Heart left ventricle (tissue), 16 donors: ENCODE measurements around the gene KIF5C. TPM values are rescaled to one million over a fixed set of nuclear protein-coding genes. Genes with fewer than 3 reads are reported as not detected.

Source experiments
- ATAC-seq, 4 donors: fragments of 200-7000 bp; cut with Tn5 transposase; one replicate each; pipeline ENCODE4 v1.9.1; 2020 to 2022; ENCODE audit warnings: moderate library complexity in 4 of 4, mild to moderate bottlenecking in 3 of 4, moderate number of reproducible peaks in 1 of 4
- DNase-seq, 5 donors: peaks; one replicate each; pipeline ENCODE4 v3.0.0-alpha.2; 2020
- H3K27ac ChIP-seq, 12 donors: fragments of 200-600 bp; sonication (generic) in 4 of 12; one replicate each; pipeline versions ENCODE4 v1.5.0 to v1.8.0; 2016 to 2022; ENCODE audit warnings: mild to moderate bottlenecking in 2 of 12
- H3K27me3 ChIP-seq, 9 donors: fragments of 200-600 bp; sonication (generic) in 2 of 9; one replicate each; pipeline versions ENCODE4 v1.5.1 to v1.8.0; 2016 to 2022; ENCODE audit warnings: mild to moderate bottlenecking in 3 of 9
- H3K36me3 ChIP-seq, 9 donors: fragments of 200-600 bp; sonication (generic) in 2 of 9; one replicate each; pipeline versions ENCODE4 v1.5.0 to v1.8.0; 2018 to 2022; ENCODE audit warnings: mild to moderate bottlenecking in 2 of 9
- H3K4me1 ChIP-seq, 12 donors: fragments of 200-600 bp; sonication (generic) in 4 of 12; one replicate each; pipeline versions ENCODE4 v1.5.0 to v1.8.0; 2016 to 2022; ENCODE audit warnings: mild to moderate bottlenecking in 3 of 12
- H3K4me3 ChIP-seq, 12 donors: fragments of 200-600 bp; sonication (generic) in 4 of 12; one replicate each; pipeline versions ENCODE4 v1.5.0 to v1.8.0; 2017 to 2022; ENCODE audit warnings: mild to moderate bottlenecking in 9 of 12, moderate library complexity in 4 of 12
- H3K9me3 ChIP-seq, 12 donors: fragments of 200-600 bp; sonication (generic) in 4 of 12; one replicate each; pipeline versions ENCODE4 v1.5.0 to v1.8.0; 2016 to 2022; ENCODE audit warnings: mild to moderate bottlenecking in 1 of 12
- CTCF ChIP-seq, 12 donors: fragments of 200-600 bp; sonication (generic) in 4 of 12; IDR thresholded peaks; one replicate each; pipeline versions ENCODE4 v1.5.0 to v1.8.0; 2018 to 2022; ENCODE audit warnings: antibody characterized with exemption in 12 of 12, mild to moderate bottlenecking in 5 of 12
- POLR2A ChIP-seq, 2 donors: fragments of 450-650 bp; IDR thresholded peaks; one replicate each; pipeline ENCODE4 v1.6.1; 2017; ENCODE audit warnings: antibody characterized with exemption in 2 of 2, mild to moderate bottlenecking in 2 of 2, moderate library complexity in 2 of 2
- WGBS, 4 donors: extraction: QIAGEN DNeasy Blood & Tissue Kit in 2 of 4; methylation state at CpG; one replicate each; pipeline versions ENCODE4 v1.1.5 to v1.1.7; 2013 to 2018; 5-methylcytosine and 5-hydroxymethylcytosine counted together
- intact Hi-C, 10 donors: fragments of 100-400 bp; cut with DNase I; formaldehyde crosslinking; loops; one replicate each; pipeline versions ENCODE4 v1.11.1 to v1.14.2; 2022
- polyA plus RNA-seq, 2 donors: library from polyadenylated mRNA; stranded (reverse); fragments of 200-250 nt; gene quantifications; one replicate each; pipeline ENCODE4 v1.2.3, GENCODE V29; 2013
- total RNA-seq, 9 donors: library from RNA; depleted of rRNA in 2 of 9; stranded (reverse); fragments of >200 nt in 2 of 9; fragmentation: NEBNext Ultra II Directional in 3 of 9; extraction: Animal tissue kit (Norgen Biotek cat#: 25700) in 3 of 9; gene quantifications; one replicate each; pipeline versions ENCODE4 v1.1.0 to v1.2.4, GENCODE V29; 2016 to 2023
- donor health status: ischemic (EF 13 %, LVEDD 7.1; RV severe dilation, severe dysfunction).
- donor health status: healthy with polysubstance abuse.
- donor health status: DM: no; HTN: yes; CAD: no.
- donor health status: DM: no; HTN: no; CAD: no.
- donor health status: ischemic (EF 25% LVEDD 6.9; RV normal size, moderate dysfunction).
- donor health status: ischemic (EF 25% LVEDD 5.7; RV mildly dilated, moderate dysfunction).
- donor health status: healthy.
- donor health status: DM: yes; HTN: yes; CAD: no.
- donor health status: ischemic (EF 35%, LVEDD 5.7; RV mildly dilated, moderate dysfunction).
- donor health status: nonischemic (EF 11% LVEDD 7.7; RV severe dilation, severe dysfunction).
- donor health status: DM: yes; HTN: yes; CAD: no.
- donor health status: PGD.
- donor health status: ischemic (EF 29% LVEDD 5.4; RV normal size, mild dysfunction).
- donor health status: nonischemic (EF 23%, LVEDD 6.1; RV moderate dilation, normal function).

Gene KIF5C
- total and polyA plus RNA-seq, 11 donors = 0.22 to 1.4 (median 0.48) TPM

- WGBS, 4 donors = 62 to 77% (median 66%) methylated on average over 6 of the region's 6 CpGs
- DNase-seq (no peak), ATAC-seq (no peak)
- TF ChIP-seq CTCF (IDR thresholded peaks at IDR 0.05) (no peak), POLR2A (IDR thresholded peaks at IDR 0.05) (no peak)
- Histone ChIP-seq H3K27me3 (peaks cover 0 to 7% (median 0%) of the 10 kb centered on the region in 9 donors), H3K4me1 (no peaks in the 10 kb centered on the region), H3K27ac (no peak overlapping the region), H3K36me3 (no peaks in the 10 kb centered on the region), H3K4me3 (no peak overlapping the region), H3K9me3 (peaks cover 0 to 31% (median 10%) of the 10 kb centered on the region in 12 donors)
- intact Hi-C loops = no loop called here
Measured at GRCh38 chr2:149050188-149050587, 175.2 kb downstream of the KIF5C start.

GRCh38 chr2:149055751-149056150 lies 180.7 kb downstream of the KIF5C start:
- WGBS, 4 donors = 28 to 75% (median 51%) methylated on average over 1 of the region's 1 CpG

GRCh38 chr2:149056541-149057255 lies 181.7 kb downstream of the KIF5C start:
- TF ChIP-seq CTCF (IDR thresholded peaks at IDR 0.05) (no peak), POLR2A (IDR thresholded peaks at IDR 0.05) (no peak)
- Histone ChIP-seq H3K4me1 (no peaks in the 10 kb centered on the region), H3K27me3 (peaks cover 0 to 14% (median 0%) of the 10 kb centered on the region in 9 donors), H3K36me3 (no peaks in the 10 kb centered on the region), H3K27ac (no peak overlapping the region), H3K4me3 (no peak overlapping the region), H3K9me3 (no peaks in the 10 kb centered on the region)
- 79 to 87% (median 84%) methylated on average over 6 of the region's 6 CpGs for WGBS, 4 donors
- DNase-seq (no peak), ATAC-seq (no peak)
- intact Hi-C loops = no loop called here

More at GRCh38 chr2:149055751-149056150, 180.7 kb downstream of the KIF5C start:
- H3K4me1 ChIP-seq = no peaks in the 10 kb centered on the region
- no peak for TF ChIP-seq POLR2A (IDR thresholded peaks at IDR 0.05)
- no peak for TF ChIP-seq CTCF (IDR thresholded peaks at IDR 0.05)
- H3K36me3 ChIP-seq = no peaks in the 10 kb centered on the region
- no peak overlapping the region for H3K27ac ChIP-seq
- no peak for ATAC-seq
- intact Hi-C loops = no loop called here
- DNase-seq = no peak
- peaks cover 0 to 14% (median 0%) of the 10 kb centered on the region in 9 donors for H3K27me3 ChIP-seq
- no peaks in the 10 kb centered on the region for H3K9me3 ChIP-seq
- H3K4me3 ChIP-seq = no peak overlapping the region

- no peaks in the 10 kb centered on the region for H3K9me3 ChIP-seq
- TF ChIP-seq POLR2A (IDR thresholded peaks at IDR 0.05) (no peak), CTCF (IDR thresholded peaks at IDR 0.05) (no peak)
- no peak for ATAC-seq
- no peak for DNase-seq
- H3K27ac ChIP-seq = no peak overlapping the region
- H3K4me1 ChIP-seq = no peaks in the 10 kb centered on the region
- intact Hi-C loops = no loop called here
- H3K27me3 ChIP-seq = peaks cover 0 to 11% (median 0%) of the 10 kb centered on the region in 9 donors
- H3K4me3 ChIP-seq = no peak overlapping the region
- H3K36me3 ChIP-seq = no peaks in the 10 kb centered on the region
- 50 to 67% (median 53%) methylated on average over 5 of the region's 5 CpGs for WGBS, 4 donors
Measured at GRCh38 chr2:149057401-149057800, 182.4 kb downstream of the KIF5C start.
